Prostate gland (tissue), 2 donors: Measurements from ENCODE around the gene SP6.

ENCODE experiments used
- CTCF ChIP-seq, 4 experiments: fragments of 200-600 bp in 2 of 4; fragments of 450-650 bp in 2 of 4; sonication (generic) in 2 of 4; IDR thresholded peaks; 1 replicate in 3 of 4; 2 replicates in 1 of 4; pipeline ENCODE4 v1.5.1; 2016 to 2019; ENCODE audit warnings: antibody characterized with exemption in 4 of 4, mild to moderate bottlenecking in 2 of 4, moderate library complexity in 2 of 4
- POLR2A ChIP-seq: fragments of 450-650 bp; IDR thresholded peaks from one replicate; pipeline ENCODE4 v1.6.1; 2016; ENCODE audit warnings: antibody characterized with exemption, mild to moderate bottlenecking
- POLR2AphosphoS5 ChIP-seq: sonication (generic); formaldehyde crosslinking; IDR thresholded peaks from one replicate; pipeline ENCODE4 v1.6.1; 2017; ENCODE audit warnings: antibody characterized with exemption

DNA sequence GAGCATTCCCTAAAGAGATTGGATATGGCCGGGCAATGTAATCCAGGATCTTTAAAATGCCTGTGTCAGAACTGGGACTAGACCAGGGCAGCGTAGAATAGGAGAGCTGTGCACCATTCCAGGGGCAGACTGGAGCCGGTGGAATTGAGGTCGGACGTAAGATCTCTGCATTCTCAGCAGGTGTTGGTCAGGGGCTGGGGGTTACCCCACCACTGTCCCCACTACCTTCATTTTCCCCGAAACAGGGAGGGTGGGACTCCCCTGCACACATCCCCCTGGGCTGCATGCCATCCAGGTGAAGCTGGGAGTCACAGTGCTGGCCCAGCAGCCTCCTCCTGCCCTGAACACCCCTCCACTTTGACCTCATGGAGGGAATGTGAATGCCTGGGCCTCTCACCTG lies 47.2 kb downstream of the SP6 start:
- TF ChIP-seq POLR2AphosphoS5 (no peak), CTCF (IDR thresholded peaks at IDR 0.05) (no peak), POLR2A (no peak)
